Measurements from ENCODE around the gene HLTF.

Gene HLTF

DNA sequence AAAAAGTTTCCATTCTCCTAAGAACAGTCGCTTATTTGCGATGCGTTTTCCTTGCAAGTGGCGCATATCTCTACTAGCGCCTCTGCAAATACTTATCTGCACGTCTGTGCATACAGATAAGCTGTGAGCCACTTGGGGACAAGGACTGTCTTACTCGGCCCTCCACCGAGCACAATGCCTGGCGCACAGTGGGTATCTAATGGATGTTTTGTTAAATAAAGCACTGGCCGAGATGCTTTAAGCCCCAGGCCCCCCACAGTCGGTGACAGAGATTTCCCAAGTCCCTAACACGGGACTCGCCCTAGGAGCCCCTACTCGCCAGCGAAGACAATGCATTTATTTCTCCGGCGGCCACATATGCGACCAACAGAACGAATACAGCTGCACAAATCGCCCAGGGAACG is 503 bp downstream of the HLTF start:
- DNase-seq (ENCODE audit: low read depth in 2 of 2), result no peak

GRCh38 chr3:149081772-149082171 is 4.6 kb downstream of the HLTF start:
- no peak for DNase-seq (ENCODE audit: low read depth in 2 of 2)

GRCh38 chr3:149080699-149081091 is 5.6 kb downstream of the HLTF start:
- no peak for DNase-seq (ENCODE audit: low read depth in 2 of 2)

DNA sequence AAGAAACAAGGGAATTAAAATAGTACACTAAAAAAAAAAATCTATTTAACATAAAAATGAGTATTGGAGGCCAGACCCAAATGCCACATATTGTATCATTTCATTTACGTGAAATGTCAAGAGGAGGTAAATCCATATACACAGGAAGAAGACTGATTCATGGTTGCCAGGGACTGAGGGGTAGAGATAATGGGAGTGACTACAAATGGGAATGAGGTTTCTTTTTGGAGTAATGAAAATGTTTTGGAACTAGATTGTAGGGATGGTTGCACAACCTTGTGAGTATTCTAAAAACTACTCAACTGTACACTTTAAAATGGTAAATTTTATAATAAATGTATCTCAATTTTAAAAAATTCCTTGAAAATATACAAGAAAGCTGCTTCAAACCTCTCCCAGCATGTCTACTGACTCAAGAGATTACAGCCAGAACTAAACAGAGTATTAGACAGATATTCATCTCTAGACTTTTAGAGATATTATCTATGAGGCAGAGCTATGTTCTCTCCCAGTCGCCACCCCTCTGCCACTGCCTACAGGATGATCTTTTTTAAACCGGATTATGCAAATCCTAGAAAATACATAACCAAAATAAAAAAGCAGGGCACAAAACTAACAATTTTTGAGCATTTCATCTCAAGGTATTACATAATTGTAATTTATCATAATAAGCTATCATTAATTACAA is 6.2 kb downstream of the HLTF start:
- no peak for DNase-seq (ENCODE audit: low read depth in 2 of 2)

GRCh38 chr3:149077628-149078027 is 8.7 kb downstream of the HLTF start:
- no peak for DNase-seq (ENCODE audit: low read depth in 2 of 2)

- no peak for DNase-seq (ENCODE audit: low read depth in 2 of 2)
These were observed 18.4 kb downstream of the HLTF start for GRCh38 chr3:149067883-149068282.

- no peak for DNase-seq (ENCODE audit: low read depth in 2 of 2)
These were observed 24.6 kb downstream of the HLTF start for GRCh38 chr3:149061776-149062175.

DNA sequence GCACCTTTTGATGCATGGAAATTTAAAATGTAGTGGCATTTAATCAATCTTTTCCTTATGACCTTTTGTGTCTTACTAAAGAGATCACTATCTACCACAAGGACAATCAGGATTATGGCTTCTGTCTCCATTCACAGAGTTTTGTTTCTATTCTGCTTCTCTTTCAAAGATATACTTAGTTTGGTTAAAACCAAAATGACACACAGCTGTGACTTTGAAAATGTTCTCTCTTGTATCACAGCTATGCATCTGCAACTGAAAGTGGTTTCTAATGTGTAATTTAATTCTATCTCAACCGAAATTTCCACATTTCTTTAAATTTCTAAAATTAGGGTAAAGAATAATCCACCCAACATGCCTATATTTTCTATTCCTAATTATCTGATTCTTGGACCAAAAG is 27.7 kb downstream of the HLTF start:
- DNase-seq (ENCODE audit: low read depth in 2 of 2), result no peak

GRCh38 chr3:149058198-149058597 is 28.1 kb downstream of the HLTF start:
- DNase-seq (ENCODE audit: low read depth in 2 of 2), result no peak

DNA sequence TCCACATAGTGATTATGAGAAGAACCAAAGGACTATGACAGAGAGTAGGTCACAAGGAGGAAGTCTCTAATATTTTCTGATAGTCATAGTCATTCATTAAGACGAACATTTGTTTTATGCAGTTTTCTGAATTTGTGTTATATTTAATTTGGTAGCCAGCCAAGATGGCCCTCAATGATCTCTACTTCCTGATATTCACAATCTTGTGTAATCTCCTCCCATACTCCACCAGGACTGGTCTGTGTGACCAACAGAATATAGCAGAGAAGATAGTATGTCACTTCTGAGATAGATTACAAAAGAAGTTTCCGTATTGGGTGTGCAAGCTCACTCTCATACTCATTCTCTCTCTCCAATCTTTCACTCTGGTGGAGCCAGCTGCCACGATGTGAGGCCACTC is 30.8 kb downstream of the HLTF start:
- DNase-seq (ENCODE audit: low read depth in 2 of 2), result no peak

GRCh38 chr3:149044339-149045083 is 41.8 kb downstream of the HLTF start:
- no peak for DNase-seq (ENCODE audit: low read depth in 2 of 2)

- no peak for DNase-seq (ENCODE audit: low read depth in 2 of 2)
These were observed 43.4 kb downstream of the HLTF start for GRCh38 chr3:149042789-149043386.

- DNase-seq (ENCODE audit: low read depth in 2 of 2), result no peak
These were observed 48.0 kb downstream of the HLTF start for GRCh38 chr3:149038322-149038721.

- DNase-seq (ENCODE audit: low read depth in 2 of 2), result no peak
These were observed 48.6 kb downstream of the HLTF start for GRCh38 chr3:149037684-149038083.

DNA sequence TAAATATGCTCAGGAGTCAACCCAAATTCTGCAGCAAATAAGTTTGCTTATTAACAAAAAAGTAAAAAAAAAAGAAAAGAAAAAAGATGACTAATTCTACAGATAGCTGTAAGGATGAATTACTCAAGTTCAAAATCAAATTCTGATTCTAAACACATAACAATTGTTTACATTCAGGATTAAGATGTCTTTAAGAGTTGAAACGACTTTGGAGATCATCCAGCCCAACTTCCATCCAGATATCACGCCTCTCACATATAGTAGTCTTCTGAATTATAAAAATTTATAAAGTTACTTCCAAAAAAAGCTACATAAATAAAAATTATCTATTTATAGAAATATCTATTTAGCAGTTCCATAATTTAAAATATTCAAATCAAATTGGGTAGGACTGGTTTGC is 55.2 kb downstream of the HLTF start:
- no peak for DNase-seq (ENCODE audit: low read depth in 2 of 2)

- DNase-seq (ENCODE audit: low read depth in 2 of 2), result no peak
These were observed 59.6 kb downstream of the HLTF start for GRCh38 chr3:149026718-149027117.

GRCh38 chr3:149023951-149024350 is 62.4 kb downstream of the HLTF start:
- no peak for DNase-seq (ENCODE audit: low read depth in 2 of 2)

GRCh38 chr3:149021830-149022229 is 64.5 kb downstream of the HLTF start:
- DNase-seq (ENCODE audit: low read depth in 2 of 2), result no peak

- DNase-seq (ENCODE audit: low read depth in 2 of 2), result no peak
These were observed 65.5 kb downstream of the HLTF start for GRCh38 chr3:149020839-149021252.

DNA sequence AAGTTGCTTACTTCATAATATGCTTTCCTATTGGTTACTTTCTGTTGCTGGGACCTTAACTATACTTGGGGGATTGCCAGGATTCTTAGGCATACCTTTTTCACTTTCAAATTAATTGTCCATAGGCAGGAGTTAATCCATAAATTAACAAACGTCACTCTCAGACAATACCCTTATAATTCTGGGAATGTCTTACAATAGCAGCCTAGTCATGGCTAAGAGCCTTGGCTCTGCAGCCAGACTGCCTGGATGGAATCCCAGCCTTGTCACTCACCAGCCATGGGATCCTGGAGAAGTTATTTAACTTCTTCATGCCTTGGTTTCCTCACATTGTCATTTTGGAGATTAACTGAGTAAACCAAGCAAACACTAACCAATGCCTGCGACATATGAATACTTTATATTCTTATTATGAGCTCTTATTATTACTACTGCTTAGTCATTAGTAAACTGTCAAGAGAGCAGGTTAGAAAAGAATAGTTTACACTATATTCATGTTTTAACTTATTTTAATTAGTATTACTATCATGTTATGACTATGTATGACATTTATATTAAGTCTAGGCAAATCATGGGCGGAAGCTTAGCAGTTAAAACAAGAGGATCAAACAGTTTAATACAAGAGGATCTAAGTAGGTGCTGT is 66.0 kb downstream of the HLTF start:
- no peak for DNase-seq (ENCODE audit: low read depth in 2 of 2)

- no peak for DNase-seq (ENCODE audit: low read depth in 2 of 2)
These were observed 66.8 kb downstream of the HLTF start for GRCh38 chr3:149019580-149019979.

- no peak for DNase-seq (ENCODE audit: low read depth in 2 of 2)
These were observed 68.1 kb downstream of the HLTF start for GRCh38 chr3:149018247-149018646.
